Right lobe of liver (tissue), 4 donors: ENCODE results near the gene ZNRD2.

Experiments used
- CTCF ChIP-seq, 4 donors: fragments of 200-600 bp in 3 of 4; fragments of 450-650 bp in 1 of 4; IDR thresholded peaks; one replicate each; pipeline versions ENCODE4 v1.5.1 to v1.8.0; 2016 to 2022; ENCODE audit warnings: antibody characterized with exemption in 4 of 4, mild to moderate bottlenecking in 2 of 4
- POLR2A ChIP-seq: fragments of 450-650 bp; IDR thresholded peaks from one replicate; pipeline ENCODE4 v1.6.1; 2017; ENCODE audit warnings: antibody characterized with exemption, mild to moderate bottlenecking
- donor health status: DM: no; HTN: no; CAD: no.
- donor health status: DM: no; HTN: no; CAD: no.
- donor health status: DM: no; HTN: yes; CAD: no.

GRCh38 chr11:65548395-65548794, 21.9 kb upstream of the ZNRD2 start:
- TF ChIP-seq POLR2A (no peak), CTCF (IDR thresholded peaks at IDR 0.05) (no peak)
